ENCODE measurements around the gene SH3BGR. TPM values are rescaled to one million over a fixed set of nuclear protein-coding genes. Genes with fewer than 3 reads are reported as not detected.

SH3BGR gene
- total RNA-seq, 1 experiment from 2014 or later = 3.2 TPM

DNA sequence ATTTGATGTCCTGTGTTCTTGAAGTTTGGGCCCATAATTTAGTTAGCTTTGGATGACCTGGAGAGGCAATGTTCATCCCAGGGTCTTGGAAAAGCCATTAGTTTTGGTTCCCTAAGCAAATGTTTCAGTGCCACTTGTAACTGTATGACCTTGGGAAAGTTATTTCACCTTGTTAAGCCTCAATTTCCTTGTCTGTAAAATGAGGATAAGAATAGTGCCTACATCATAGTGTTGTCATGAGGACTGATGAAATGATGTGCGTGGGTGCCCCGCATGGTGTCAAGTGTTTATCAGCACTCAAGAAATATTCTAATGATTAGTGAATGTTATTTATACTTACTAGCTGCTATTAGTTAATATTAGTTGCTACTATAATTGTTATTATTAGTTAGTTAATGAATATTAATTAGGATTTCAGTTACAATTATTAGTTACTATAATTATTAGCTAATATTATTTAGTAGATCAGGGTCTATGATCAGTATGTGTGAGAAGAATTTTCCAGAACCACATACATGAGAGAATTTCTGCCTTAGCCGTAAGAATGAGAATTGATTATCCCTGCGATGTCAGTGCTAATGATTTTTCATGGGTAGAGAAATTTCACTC is 1.9 kb downstream of the SH3BGR start:
- Mint-ChIP-seq H3K27ac (ENCODE audit: unreplicated experiment) (no peak overlapping the region), H3K36me3 (ENCODE audit: insufficient read depth, unreplicated experiment) (no peaks in the 10 kb centered on the region), H3K4me1 (ENCODE audit: low read depth, unreplicated experiment) (no peaks in the 10 kb centered on the region), H3K4me3 (ENCODE audit: low read depth, unreplicated experiment) (no peak overlapping the region), H3K9me3 (ENCODE audit: low read depth, unreplicated experiment) (no peaks in the 10 kb centered on the region), H3K27me3 (ENCODE audit: unreplicated experiment) (no peaks in the 10 kb centered on the region)
- intact Hi-C loops (cut with micrococcal nuclease; ENCODE audit: unreplicated experiment) = no loop called here
- TF ChIP-seq, protein P1, sequence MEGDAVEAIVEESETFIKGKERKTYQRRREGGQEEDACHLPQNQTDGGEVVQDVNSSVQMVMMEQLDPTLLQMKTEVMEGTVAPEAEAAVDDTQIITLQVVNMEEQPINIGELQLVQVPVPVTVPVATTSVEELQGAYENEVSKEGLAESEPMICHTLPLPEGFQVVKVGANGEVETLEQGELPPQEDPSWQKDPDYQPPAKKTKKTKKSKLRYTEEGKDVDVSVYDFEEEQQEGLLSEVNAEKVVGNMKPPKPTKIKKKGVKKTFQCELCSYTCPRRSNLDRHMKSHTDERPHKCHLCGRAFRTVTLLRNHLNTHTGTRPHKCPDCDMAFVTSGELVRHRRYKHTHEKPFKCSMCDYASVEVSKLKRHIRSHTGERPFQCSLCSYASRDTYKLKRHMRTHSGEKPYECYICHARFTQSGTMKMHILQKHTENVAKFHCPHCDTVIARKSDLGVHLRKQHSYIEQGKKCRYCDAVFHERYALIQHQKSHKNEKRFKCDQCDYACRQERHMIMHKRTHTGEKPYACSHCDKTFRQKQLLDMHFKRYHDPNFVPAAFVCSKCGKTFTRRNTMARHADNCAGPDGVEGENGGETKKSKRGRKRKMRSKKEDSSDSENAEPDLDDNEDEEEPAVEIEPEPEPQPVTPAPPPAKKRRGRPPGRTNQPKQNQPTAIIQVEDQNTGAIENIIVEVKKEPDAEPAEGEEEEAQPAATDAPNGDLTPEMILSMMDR (IDR thresholded peaks at IDR 0.05; ENCODE audit: unreplicated experiment) = no peak
- CTCF ChIA-PET = no interaction called here
- DNase-seq = no peak
- BruUV-seq (replicated peaks) = no TSS peak

DNA sequence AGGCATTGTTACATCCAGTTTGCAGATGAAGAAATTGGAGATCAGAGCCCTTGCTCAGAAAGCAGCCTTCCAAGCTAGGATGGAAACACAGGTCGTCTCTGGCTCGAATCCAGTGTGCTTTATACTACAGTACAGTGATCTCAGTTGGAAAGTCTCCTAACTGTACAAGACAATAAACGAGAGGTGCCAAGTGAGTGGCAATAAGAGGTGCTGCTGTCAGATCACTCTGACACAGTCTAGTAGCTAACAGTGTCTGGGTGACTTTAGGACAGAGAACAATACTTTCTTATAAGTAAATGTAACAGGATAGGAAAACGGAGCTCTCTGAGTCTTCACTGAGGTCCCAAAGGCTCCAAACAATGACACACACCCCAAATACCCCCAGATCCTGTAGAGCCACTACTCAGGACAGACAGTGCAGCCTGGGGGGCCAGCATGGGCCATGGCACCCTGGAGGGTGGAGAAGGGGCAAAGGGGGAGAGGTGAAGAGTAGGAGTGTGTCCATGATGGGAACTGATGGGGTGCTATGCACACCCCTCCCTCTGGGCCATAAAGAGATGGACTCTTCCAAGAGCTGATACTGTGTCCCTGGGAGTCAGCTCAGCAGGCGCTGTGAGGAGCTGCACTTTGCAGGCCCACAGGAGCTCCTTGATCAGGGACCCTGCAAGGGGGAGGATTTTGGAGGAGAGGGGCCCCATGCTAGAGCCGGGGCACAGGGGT is 3.3 kb downstream of the SH3BGR start:
- H3K4me3 Mint-ChIP-seq (ENCODE audit: low read depth, unreplicated experiment) = no peak overlapping the region
- no peaks in the 10 kb centered on the region for H3K27me3 Mint-ChIP-seq (ENCODE audit: unreplicated experiment)
- DNase-seq = no peak
- no peaks in the 10 kb centered on the region for H3K36me3 Mint-ChIP-seq (ENCODE audit: insufficient read depth, unreplicated experiment)
- CTCF ChIA-PET = no interaction called here
- BruUV-seq (replicated peaks) = no TSS peak
- H3K9me3 Mint-ChIP-seq (ENCODE audit: low read depth, unreplicated experiment) = no peaks in the 10 kb centered on the region
- intact Hi-C loops (cut with micrococcal nuclease; ENCODE audit: unreplicated experiment) = no loop called here
- no peak overlapping the region for H3K27ac Mint-ChIP-seq (ENCODE audit: unreplicated experiment)
- TF ChIP-seq, protein P1 (IDR thresholded peaks at IDR 0.05; ENCODE audit: unreplicated experiment) = no peak
- H3K4me1 Mint-ChIP-seq (ENCODE audit: low read depth, unreplicated experiment) = no peaks in the 10 kb centered on the region

DNA sequence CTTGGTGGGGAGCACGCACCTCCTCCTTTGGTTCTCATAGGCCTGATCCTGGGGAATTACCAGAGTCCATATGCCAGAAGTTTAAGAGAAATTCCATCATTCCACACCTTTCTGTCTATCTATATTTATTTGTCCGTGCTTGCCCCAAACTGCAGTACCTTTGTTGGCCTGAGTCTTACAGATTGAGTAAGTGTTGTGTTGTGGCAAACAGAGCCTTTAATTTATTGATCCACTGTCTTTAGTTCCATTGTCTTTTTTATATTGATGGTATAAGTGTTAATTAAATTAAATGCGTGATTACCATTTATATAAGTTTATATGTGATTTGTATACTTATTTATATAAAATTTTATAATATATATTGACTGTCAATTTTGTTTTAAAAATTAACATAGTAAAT is 4.9 kb downstream of the SH3BGR start:
- no peak overlapping the region for H3K4me3 Mint-ChIP-seq (ENCODE audit: low read depth, unreplicated experiment)
- CTCF ChIA-PET = no interaction called here
- no peaks in the 10 kb centered on the region for H3K4me1 Mint-ChIP-seq (ENCODE audit: low read depth, unreplicated experiment)
- TF ChIP-seq, protein P1 (IDR thresholded peaks at IDR 0.05; ENCODE audit: unreplicated experiment) = peak; percentile 28
- no TSS peak for BruUV-seq (replicated peaks)
- H3K9me3 Mint-ChIP-seq (ENCODE audit: low read depth, unreplicated experiment) = no peaks in the 10 kb centered on the region
- H3K27ac Mint-ChIP-seq (ENCODE audit: unreplicated experiment) = no peak overlapping the region
- intact Hi-C loops (cut with micrococcal nuclease; ENCODE audit: unreplicated experiment) = no loop called here
- no peaks in the 10 kb centered on the region for H3K36me3 Mint-ChIP-seq (ENCODE audit: insufficient read depth, unreplicated experiment)
- no peak for DNase-seq
- H3K27me3 Mint-ChIP-seq (ENCODE audit: unreplicated experiment) = no peaks in the 10 kb centered on the region

DNA sequence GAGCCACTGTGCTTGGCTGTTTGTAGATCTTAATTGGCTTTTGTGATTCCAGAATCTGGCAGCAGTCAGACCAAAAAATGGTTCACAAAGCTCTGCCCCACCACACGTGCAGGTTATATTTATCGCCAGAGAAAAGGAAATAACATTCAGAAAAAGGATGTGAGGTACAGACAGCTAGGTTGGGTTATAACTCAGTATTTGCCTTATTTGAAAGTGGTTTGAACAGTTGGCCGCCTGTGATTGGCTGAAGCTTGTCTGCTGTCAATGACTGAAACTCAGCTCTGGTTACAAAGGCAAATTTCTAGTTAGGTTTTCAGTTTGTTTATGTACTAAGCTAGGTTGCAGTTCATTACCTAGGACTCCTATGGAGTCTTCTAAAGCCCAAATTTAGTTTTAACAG is 9.6 kb downstream of the SH3BGR start:
- Mint-ChIP-seq H3K9me3 (ENCODE audit: low read depth, unreplicated experiment) (no peaks in the 10 kb centered on the region), H3K4me3 (ENCODE audit: low read depth, unreplicated experiment) (no peak overlapping the region), H3K27ac (ENCODE audit: unreplicated experiment) (no peak overlapping the region), H3K4me1 (ENCODE audit: low read depth, unreplicated experiment) (no peaks in the 10 kb centered on the region), H3K27me3 (ENCODE audit: unreplicated experiment) (no peaks in the 10 kb centered on the region), H3K36me3 (ENCODE audit: insufficient read depth, unreplicated experiment) (no peaks in the 10 kb centered on the region)
- BruUV-seq (replicated peaks) = no TSS peak
- intact Hi-C loops (cut with micrococcal nuclease; ENCODE audit: unreplicated experiment) = no loop called here
- TF ChIP-seq, protein P1 (IDR thresholded peaks at IDR 0.05; ENCODE audit: unreplicated experiment) = no peak
- CTCF ChIA-PET = no interaction called here
- no peak for DNase-seq
